H1 (cell line): Measurements from ENCODE around the gene RALGAPA2. TPM values are rescaled to one million over a fixed set of nuclear protein-coding genes. Genes with fewer than 3 reads are reported as not detected.
A peak's percentile ranks its signal among the peaks of the same experiment; 100 is the strongest.

Source experiments
- CTCF ChIA-PET: fragments of 300-600 bp; sonication (Branson Sonifier 250); formaldehyde crosslinking; loops from one replicate; lab custom pipeline; 2021; ENCODE audit not compliant: partially characterized antibody; lab: Charles Lee
- POLR2A ChIA-PET: fragments of 300-600 bp; sonication (Branson Sonifier 250); formaldehyde crosslinking; loops from one replicate; lab custom pipeline; 2021; ENCODE audit warnings: inconsistent platforms; ENCODE audit not compliant: partially characterized antibody; lab: Charles Lee
- DNase-seq, 2 experiments: peaks; one replicate each; pipeline versions ENCODE4 v3.0.0 to v3.0.0-alpha.2; 2010 to 2022; ENCODE audit warnings: low spot score in 2 of 2, low read depth in 1 of 2, mixed read lengths in 1 of 2
- FAIRE-seq: peaks from 2 replicates; lab custom pipeline; 2011; peaks lifted over from hg19 to GRCh38; lab: Jason Lieb, UNC
- H2AFZ ChIP-seq: 2 replicates; pipeline ENCODE4 v1.8.1; 2012; ENCODE audit warnings: low read length, inconsistent platforms
- H2AK5ac ChIP-seq: 2 replicates; pipeline ENCODE4 v1.6.1; 2013; ENCODE audit warnings: low read depth, low read length
- H2BK120ac ChIP-seq: replicated peaks from 2 replicates; pipeline ENCODE3; 2013; ENCODE audit warnings: low read depth, low read length, inconsistent platforms
- H2BK12ac ChIP-seq: 2 replicates; pipeline ENCODE4 v1.6.1; 2013; ENCODE audit warnings: low read depth, low read length
- H2BK15ac ChIP-seq: 2 replicates; pipeline ENCODE4 v1.6.1; 2013; ENCODE audit warnings: low read length
- H2BK20ac ChIP-seq: 2 replicates; pipeline ENCODE4 v1.6.1; 2013; ENCODE audit warnings: low read length
- H2BK5ac ChIP-seq: 2 replicates; pipeline ENCODE4 v1.6.1; 2013; ENCODE audit warnings: low read depth, low read length
- H3K14ac ChIP-seq: 2 replicates; pipeline ENCODE4 v1.6.1; 2013; ENCODE audit warnings: inconsistent platforms; ENCODE audit not compliant: insufficient read length
- H3K18ac ChIP-seq: 2 replicates; pipeline ENCODE4 v1.6.1; 2013; ENCODE audit warnings: low read length; ENCODE audit errors: extremely low read depth
- H3K23ac ChIP-seq: 2 replicates; pipeline ENCODE4 v1.6.1; 2013; ENCODE audit warnings: inconsistent platforms; ENCODE audit not compliant: insufficient read length
- H3K23me2 ChIP-seq: 2 replicates; pipeline ENCODE4 v1.6.1; 2013; ENCODE audit warnings: low read depth, low read length
- H3K27ac ChIP-seq: 2 replicates; pipeline ENCODE4 v1.6.1; 2011; ENCODE audit warnings: low read depth, low read length, inconsistent platforms
- H3K27me3 ChIP-seq, 4 experiments: replicated peaks in 1 of 4; 1 replicate in 1 of 4; 2 replicates in 3 of 4; pipeline versions ENCODE4 v1.6.1 to v1.8.1; 2011 to 2013; ENCODE audit warnings: low read length in 3 of 4, mild to moderate bottlenecking in 3 of 4, inconsistent platforms in 2 of 4, mixed read lengths in 2 of 4, moderate library complexity in 1 of 4; ENCODE audit not compliant: control insufficient read depth in 3 of 4, insufficient read depth in 3 of 4; ENCODE audit errors: extremely low read depth in 1 of 4
- H3K36me3 ChIP-seq, 4 experiments: 2 replicates each; pipeline versions ENCODE4 v1.6.1 to v1.8.1; 2011 to 2013; ENCODE audit warnings: mild to moderate bottlenecking in 4 of 4, low read length in 3 of 4, moderate library complexity in 2 of 4, control low read depth in 1 of 4, inconsistent platforms in 1 of 4; ENCODE audit not compliant: insufficient read depth in 4 of 4, control insufficient read depth in 2 of 4
- H3K4ac ChIP-seq: replicated peaks from 2 replicates; pipeline ENCODE3; 2013; ENCODE audit warnings: low read length, low read depth, mixed read lengths, inconsistent platforms; ENCODE audit not compliant: insufficient read length
- H3K4me1 ChIP-seq, 4 experiments: replicated peaks in 1 of 4; 1 replicate in 1 of 4; 2 replicates in 3 of 4; pipeline versions ENCODE4 v1.6.1 to v1.8.1; 2011 to 2013; ENCODE audit warnings: low read length in 3 of 4, inconsistent platforms in 2 of 4, mixed read lengths in 1 of 4; ENCODE audit not compliant: insufficient read depth in 4 of 4, control insufficient read depth in 3 of 4
- H3K4me2 ChIP-seq, 2 experiments: 2 replicates each; pipeline versions ENCODE4 v1.6.1 to v1.8.1; 2011 to 2013; ENCODE audit warnings: low read depth in 2 of 2, low read length in 2 of 2, control low read depth in 1 of 2, inconsistent platforms in 1 of 2, mild to moderate bottlenecking in 1 of 2; ENCODE audit not compliant: insufficient read depth in 1 of 2
- H3K4me3 ChIP-seq, 4 experiments: fragments of 200-600, 300-600 bp in 1 of 4; sonication (generic), shearing (Covaris generic), sonication (Bioruptor Twin) in 1 of 4; 2 replicates each; pipeline versions ENCODE4 v1.5.1 to v1.8.1; 2011 to 2016; ENCODE audit warnings: low read length in 4 of 4, low read depth in 3 of 4, control low read depth in 2 of 4, inconsistent platforms in 2 of 4, mild to moderate bottlenecking in 2 of 4, mixed read lengths in 1 of 4, moderate library complexity in 1 of 4; ENCODE audit not compliant: insufficient read depth in 2 of 4; ENCODE audit errors: extremely low read depth in 1 of 4
- H3K56ac ChIP-seq: replicated peaks from 2 replicates; pipeline ENCODE3; 2013; ENCODE audit warnings: low read depth, mild to moderate bottlenecking, mixed read lengths, low read length, inconsistent platforms; ENCODE audit not compliant: insufficient read length
- H3K79me1 ChIP-seq: 2 replicates; pipeline ENCODE4 v1.6.1; 2013; ENCODE audit warnings: low read depth, low read length, control low read depth
- H3K79me2 ChIP-seq, 2 experiments: 2 replicates each; pipeline versions ENCODE4 v1.6.1 to v1.8.1; 2012 to 2013; ENCODE audit warnings: low read length in 2 of 2, mild to moderate bottlenecking in 2 of 2, inconsistent platforms in 1 of 2; ENCODE audit not compliant: insufficient read depth in 2 of 2, control insufficient read depth in 1 of 2
- H3K9ac ChIP-seq, 4 experiments: replicated peaks in 1 of 4; 1 replicate in 1 of 4; 2 replicates in 3 of 4; pipeline versions ENCODE4 v1.6.1 to v1.8.1; 2011 to 2013; ENCODE audit warnings: low read depth in 3 of 4, low read length in 3 of 4, control low read depth in 2 of 4, mild to moderate bottlenecking in 2 of 4, moderate library complexity in 2 of 4, inconsistent platforms in 1 of 4; ENCODE audit errors: extremely low read depth in 1 of 4
- H3K9me3 ChIP-seq, 2 experiments: 2 replicates each; pipeline versions ENCODE4 v1.6.1 to v1.8.1; 2012 to 2013; ENCODE audit warnings: mild to moderate bottlenecking in 2 of 2, moderate library complexity in 2 of 2, control low read depth in 1 of 2, inconsistent platforms in 1 of 2, low read depth in 1 of 2, low read length in 1 of 2, mixed read lengths in 1 of 2; ENCODE audit not compliant: insufficient read depth in 2 of 2
- H4K20me1 ChIP-seq, 2 experiments: replicated peaks in 1 of 2; 2 replicates each; pipeline versions ENCODE3 to v1.8.1; 2011 to 2013; ENCODE audit warnings: inconsistent platforms in 2 of 2, low read length in 2 of 2, mild to moderate bottlenecking in 1 of 2; ENCODE audit not compliant: insufficient read depth in 2 of 2, control insufficient read depth in 1 of 2
- H4K5ac ChIP-seq: 2 replicates; pipeline ENCODE4 v1.6.1; 2013; ENCODE audit warnings: low read length, low read depth, mixed read lengths, inconsistent platforms; ENCODE audit not compliant: insufficient read length
- H4K8ac ChIP-seq: 2 replicates; pipeline ENCODE4 v1.8.0; 2013; ENCODE audit warnings: mild to moderate bottlenecking, moderate library complexity, low read length, inconsistent platforms; ENCODE audit not compliant: insufficient read depth; ENCODE audit errors: extremely low read depth
- H4K91ac ChIP-seq: replicated peaks from 2 replicates; pipeline ENCODE3; 2013; ENCODE audit warnings: low read length, mixed read lengths, inconsistent platforms; ENCODE audit not compliant: insufficient read length
- ASH2L ChIP-seq: fragments of 200-600, 300-600 bp; sonication (generic); IDR thresholded peaks from one replicate; pipeline ENCODE4 v1.7.1; 2017; ENCODE audit warnings: low read length
- TBP ChIP-seq: IDR thresholded peaks from 2 replicates; pipeline ENCODE4 v1.6.1; 2011; ENCODE audit warnings: low read depth, low read length, improper control_type of control experiment
- WGBS, 2 experiments: shearing (Covaris generic) in 1 of 2; methylation state at CpG; one replicate each; pipeline versions ENCODE4 v1.1.6 to v1.1.7; 2013 to 2015; ENCODE audit warnings: low lambda C conversion rate in 2 of 2, mixed read lengths in 2 of 2, inconsistent platforms in 1 of 2, low coverage in 1 of 2, missing lambda C conversion rate in 1 of 2; ENCODE audit not compliant: insufficient replicate concordance in 2 of 2, insufficient coverage in 1 of 2, insufficient read length in 1 of 2; ENCODE audit errors: extremely low coverage in 1 of 2, missing lambda C conversion rate in 1 of 2; 5-methylcytosine and 5-hydroxymethylcytosine counted together
- polyA plus RNA-seq, 7 experiments: library from polyadenylated mRNA; depleted of rRNA in 3 of 7; stranded (reverse) in 5 of 7; unstranded in 2 of 7; fragments of >200 nt in 5 of 7; fragments of 200-250 nt in 2 of 7; gene quantifications; 1 replicate in 5 of 7; 2 replicates in 1 of 7; 4 replicates in 1 of 7; pipeline versions ENCODE4 v1.2.1 to v1.2.3, GENCODE V29; 2011 to 2013; ENCODE audit warnings: missing spikeins in 2 of 7, mixed read lengths in 2 of 7
- total RNA-seq: library from RNA; stranded (reverse); fragmentation: NEBNext Ultra II Directional; extraction: Animal tissue kit (Norgen Biotek cat#: 25700); gene quantifications from 2 replicates; pipeline ENCODE4 v1.2.1, GENCODE V29; 2021

The RALGAPA2 gene
- total and polyA plus RNA-seq, 2 of the 8 experiments (the other 6 are each of a cell fraction or from before 2014, with no cell fraction given): 5.1 to 25.5 TPM

- Histone ChIP-seq H2AFZ (no peak overlapping the region), H2BK20ac (no peak overlapping the region), H4K91ac (no peak overlapping the region), H3K36me3 (no peaks in the 10 kb centered on the region), H3K79me2 (no peaks in the 10 kb centered on the region), H3K18ac (peak overlapping the region; percentile 71), H4K8ac (no peak overlapping the region), H3K23ac (no peak overlapping the region)
- peak; percentile 32 for FAIRE-seq
- TF ChIP-seq TBP (no peak), ASH2L (peak; percentile 5)
- TF ChIP-seq, all 59 proteins: peak for 1
- no peaks in the 10 kb centered on the region for H3K79me1 ChIP-seq
- H3K23me2 ChIP-seq: peaks cover 25% of the 10 kb centered on the region; the same call in 1 of the 2 replicates
- H3K27me3 ChIP-seq: peaks cover 24 to 81% (median 55%) of the 10 kb centered on the region in 4 experiments
- no peak overlapping the region for H2BK5ac ChIP-seq
- H4K5ac ChIP-seq: no peak overlapping the region
- no peak for DNase-seq
- 4% methylated on average over 10 of the region's 10 CpGs; no CpG with 5 or more reads in 1 of the 2 experiments for WGBS, 2 experiments
- peaks cover 14 to 43% (median 16%) of the 10 kb centered on the region in 4 experiments for H3K4me1 ChIP-seq
- no peak overlapping the region for H2BK15ac ChIP-seq
- H3K56ac ChIP-seq: no peak overlapping the region
- POLR2A ChIA-PET: interaction anchor here (0.5 to 1.6 kb wide), 4 partner anchors 15 to 192 kb away, joined by 3 to 5 read pairs (median 3); no protein-coding TSS in a partner anchor
- no peak overlapping the region for H3K27ac ChIP-seq
- H2AK5ac ChIP-seq: no peak overlapping the region
- H3K4me3 ChIP-seq: peak overlapping the region; percentile 35 to 69 (median 57)
- H3K9ac ChIP-seq: no peak overlapping the region; a peak in 1 of 7 replicates
- H3K4me2 ChIP-seq: peak overlapping the region; percentile 84 to 92
- CTCF ChIA-PET: interaction anchor here (0.6 to 1.9 kb wide), 11 partner anchors 9 to 224 kb away, joined by 3 to 7 read pairs (median 3); no protein-coding TSS in a partner anchor
- H3K14ac ChIP-seq: no peak overlapping the region
- no peaks in the 10 kb centered on the region for H3K9me3 ChIP-seq
- H4K20me1 ChIP-seq: peaks cover 0 to 1% of the 10 kb centered on the region in 2 experiments
- H3K4ac ChIP-seq: no peak overlapping the region
- H2BK12ac ChIP-seq: no peak overlapping the region; the same call in 1 of the 2 replicates
- H2BK120ac ChIP-seq: no peak overlapping the region
Observed at GRCh38 chr20:20370094-20370575, 342.3 kb downstream of the RALGAPA2 start.
